ENCODE results near the gene RANGAP1. TPM values are rescaled to one million over a fixed set of nuclear protein-coding genes. Genes with fewer than 3 reads are reported as not detected.
"Not testable (repeated sequence)": the region's sequence is repeated elsewhere in the genome, so short reads cannot be mapped to it uniquely, and the experiment has no call there.

RANGAP1 gene
- polyA plus RNA-seq, 1 donor, result 40.3 TPM

- Histone ChIP-seq H3K27me3 (ENCODE audit: control insufficient read depth, insufficient read depth, low read length) (no peaks in the 10 kb centered on the region), H3K4me1 (ENCODE audit: control insufficient read depth, insufficient read depth, low read length) (no peaks in the 10 kb centered on the region), H3K4me3 (ENCODE audit: low read length) (no peak overlapping the region), H3K27ac (ENCODE audit: low read length) (no peak overlapping the region), H3K36me3 (ENCODE audit: control insufficient read depth, insufficient read depth, low read length) (peaks cover 92% of the 10 kb centered on the region), H3K9me3 (ENCODE audit: control insufficient read depth, low read depth, low read length) (no peaks in the 10 kb centered on the region)
- no peak for DNase-seq
- WGBS (ENCODE audit: insufficient coverage, low lambda C conversion rate), result no CpG with 5 or more reads among the region's 7 CpGs
Observed at GRCh38 chr22:41260871-41261270, 25.1 kb downstream of the RANGAP1 start.

DNA sequence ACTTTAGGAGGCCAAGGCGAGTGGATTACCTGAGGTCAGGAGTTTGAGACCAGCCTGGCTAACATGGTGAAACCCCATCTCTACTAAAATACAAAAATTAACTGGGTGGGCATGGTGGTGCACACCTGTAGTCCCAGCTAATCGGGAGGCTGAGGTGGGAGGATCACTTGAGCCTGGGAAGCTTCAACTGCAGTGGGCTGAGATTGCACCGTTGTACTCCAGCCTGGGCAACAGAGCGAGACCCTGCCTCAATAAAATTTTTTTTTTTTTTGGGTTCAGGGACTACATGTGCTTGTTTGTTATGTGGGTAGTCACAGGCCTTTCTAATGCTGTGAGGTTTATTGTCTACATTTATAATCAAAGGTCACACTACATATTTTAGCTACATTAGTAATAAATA lies 26.2 kb downstream of the RANGAP1 start:
- H3K4me1 ChIP-seq (ENCODE audit: control insufficient read depth, insufficient read depth, low read length); H3K4me3 ChIP-seq (ENCODE audit: low read length); H3K27ac ChIP-seq (ENCODE audit: low read length); H3K9me3 ChIP-seq (ENCODE audit: control insufficient read depth, low read depth, low read length); DNase-seq; H3K27me3 ChIP-seq (ENCODE audit: control insufficient read depth, insufficient read depth, low read length): not testable (repeated sequence)
- H3K36me3 ChIP-seq (ENCODE audit: control insufficient read depth, insufficient read depth, low read length), result peaks cover 92% of the 10 kb centered on the region
- no CpG with 5 or more reads among the region's 4 CpGs for WGBS (ENCODE audit: insufficient coverage, low lambda C conversion rate)

- H3K4me1 ChIP-seq (ENCODE audit: control insufficient read depth, insufficient read depth, low read length), result no peaks in the 10 kb centered on the region
- no peaks in the 10 kb centered on the region for H3K27me3 ChIP-seq (ENCODE audit: control insufficient read depth, insufficient read depth, low read length)
- no peak overlapping the region for H3K4me3 ChIP-seq (ENCODE audit: low read length)
- H3K27ac ChIP-seq (ENCODE audit: low read length), result no peak overlapping the region
- WGBS (ENCODE audit: insufficient coverage, low lambda C conversion rate), result no CpG with 5 or more reads among the region's 11 CpGs
- no peak for DNase-seq
- no peaks in the 10 kb centered on the region for H3K9me3 ChIP-seq (ENCODE audit: control insufficient read depth, low read depth, low read length)
- peaks cover 87% of the 10 kb centered on the region for H3K36me3 ChIP-seq (ENCODE audit: control insufficient read depth, insufficient read depth, low read length)
Observed at GRCh38 chr22:41257696-41258095, 28.3 kb downstream of the RANGAP1 start.

- no CpG with 5 or more reads among the region's 20 CpGs for WGBS (ENCODE audit: insufficient coverage, low lambda C conversion rate)
- Histone ChIP-seq H3K27ac (ENCODE audit: low read length) (no peak overlapping the region), H3K36me3 (ENCODE audit: control insufficient read depth, insufficient read depth, low read length) (peaks cover 85% of the 10 kb centered on the region), H3K27me3 (ENCODE audit: control insufficient read depth, insufficient read depth, low read length) (no peaks in the 10 kb centered on the region), H3K9me3 (ENCODE audit: control insufficient read depth, low read depth, low read length) (no peaks in the 10 kb centered on the region), H3K4me3 (ENCODE audit: low read length) (no peak overlapping the region), H3K4me1 (ENCODE audit: control insufficient read depth, insufficient read depth, low read length) (no peaks in the 10 kb centered on the region)
- no peak for DNase-seq
Observed at GRCh38 chr22:41256254-41257253, 29.4 kb downstream of the RANGAP1 start.

- Histone ChIP-seq H3K4me1 (ENCODE audit: control insufficient read depth, insufficient read depth, low read length) (no peaks in the 10 kb centered on the region), H3K27ac (ENCODE audit: low read length) (no peak overlapping the region), H3K27me3 (ENCODE audit: control insufficient read depth, insufficient read depth, low read length) (no peaks in the 10 kb centered on the region), H3K4me3 (ENCODE audit: low read length) (no peak overlapping the region), H3K36me3 (ENCODE audit: control insufficient read depth, insufficient read depth, low read length) (peaks cover 89% of the 10 kb centered on the region), H3K9me3 (ENCODE audit: control insufficient read depth, low read depth, low read length) (no peaks in the 10 kb centered on the region)
- WGBS (ENCODE audit: insufficient coverage, low lambda C conversion rate), result 83% methylated on average over 3 of the region's 7 CpGs
- no peak for DNase-seq
Observed at GRCh38 chr22:41254230-41254629, 31.8 kb downstream of the RANGAP1 start.

DNA sequence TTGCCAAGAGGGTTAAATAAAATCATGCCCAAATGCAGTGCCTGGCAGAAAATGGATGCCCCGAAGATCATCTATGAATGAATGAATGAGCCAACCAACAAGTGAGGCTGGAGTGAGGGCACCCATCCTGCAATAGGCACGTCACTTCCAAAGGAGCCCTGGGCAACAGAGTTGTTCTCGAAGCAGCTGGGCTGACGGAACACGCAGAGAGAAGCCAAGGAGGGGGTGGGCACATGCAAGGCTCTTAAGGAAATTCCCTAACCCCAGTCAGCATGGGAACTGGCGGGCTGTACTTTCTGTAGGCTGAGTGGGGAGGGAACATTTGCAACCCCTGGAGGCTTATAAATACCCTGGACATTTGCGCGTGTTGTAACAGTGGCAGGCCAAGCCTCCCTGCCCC lies 33.6 kb downstream of the RANGAP1 start:
- no CpG with 5 or more reads among the region's 8 CpGs for WGBS (ENCODE audit: insufficient coverage, low lambda C conversion rate)
- peaks cover 89% of the 10 kb centered on the region for H3K36me3 ChIP-seq (ENCODE audit: control insufficient read depth, insufficient read depth, low read length)

GRCh38 chr22:41250127-41250526 lies 35.9 kb downstream of the RANGAP1 start:
- H3K4me3 ChIP-seq (ENCODE audit: low read length), result no peak overlapping the region
- no peaks in the 10 kb centered on the region for H3K27me3 ChIP-seq (ENCODE audit: control insufficient read depth, insufficient read depth, low read length)
- H3K4me1 ChIP-seq (ENCODE audit: control insufficient read depth, insufficient read depth, low read length), result no peaks in the 10 kb centered on the region
- no peaks in the 10 kb centered on the region for H3K9me3 ChIP-seq (ENCODE audit: control insufficient read depth, low read depth, low read length)
- DNase-seq, result no peak
- H3K36me3 ChIP-seq (ENCODE audit: control insufficient read depth, insufficient read depth, low read length), result peaks cover 88% of the 10 kb centered on the region
- WGBS (ENCODE audit: insufficient coverage, low lambda C conversion rate), result no CpG with 5 or more reads among the region's 12 CpGs
- H3K27ac ChIP-seq (ENCODE audit: low read length), result no peak overlapping the region

More for the DNA sequence above, 33.6 kb downstream of the RANGAP1 start:
- no peaks in the 10 kb centered on the region for H3K27me3 ChIP-seq (ENCODE audit: control insufficient read depth, insufficient read depth, low read length)
- H3K9me3 ChIP-seq (ENCODE audit: control insufficient read depth, low read depth, low read length), result no peaks in the 10 kb centered on the region
- H3K4me3 ChIP-seq (ENCODE audit: low read length), result no peak overlapping the region
- H3K27ac ChIP-seq (ENCODE audit: low read length), result no peak overlapping the region
- DNase-seq, result no peak
- no peaks in the 10 kb centered on the region for H3K4me1 ChIP-seq (ENCODE audit: control insufficient read depth, insufficient read depth, low read length)

DNA sequence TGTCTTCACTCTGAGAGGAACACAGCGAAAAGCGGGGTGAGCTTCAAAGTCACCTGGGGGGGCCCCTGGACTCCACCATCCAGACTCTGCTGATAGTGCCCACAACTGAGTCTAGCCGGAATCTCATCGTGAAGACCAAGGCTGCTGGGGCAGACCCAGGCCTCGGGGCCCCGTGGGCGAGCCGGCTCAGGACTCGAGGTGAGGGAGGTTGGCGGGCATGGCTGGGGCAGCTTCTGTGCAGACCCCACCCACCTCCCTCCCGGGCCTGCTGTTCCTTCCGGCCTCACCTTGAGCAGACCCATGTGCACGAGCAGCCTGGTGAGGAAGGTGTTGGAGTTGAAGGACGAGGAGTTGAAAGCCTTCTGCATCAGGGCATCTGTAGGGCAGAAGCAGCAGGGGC lies 36.5 kb downstream of the RANGAP1 start:
- Histone ChIP-seq H3K9me3 (ENCODE audit: control insufficient read depth, low read depth, low read length) (no peaks in the 10 kb centered on the region), H3K27me3 (ENCODE audit: control insufficient read depth, insufficient read depth, low read length) (no peaks in the 10 kb centered on the region), H3K4me3 (ENCODE audit: low read length) (no peak overlapping the region), H3K27ac (ENCODE audit: low read length) (no peak overlapping the region), H3K36me3 (ENCODE audit: control insufficient read depth, insufficient read depth, low read length) (peaks cover 84% of the 10 kb centered on the region), H3K4me1 (ENCODE audit: control insufficient read depth, insufficient read depth, low read length) (no peaks in the 10 kb centered on the region)
- DNase-seq, result no peak
- no CpG with 5 or more reads among the region's 14 CpGs for WGBS (ENCODE audit: insufficient coverage, low lambda C conversion rate)

- Histone ChIP-seq H3K9me3 (ENCODE audit: control insufficient read depth, low read depth, low read length) (no peaks in the 10 kb centered on the region), H3K27me3 (ENCODE audit: control insufficient read depth, insufficient read depth, low read length) (no peaks in the 10 kb centered on the region), H3K4me1 (ENCODE audit: control insufficient read depth, insufficient read depth, low read length) (no peaks in the 10 kb centered on the region), H3K36me3 (ENCODE audit: control insufficient read depth, insufficient read depth, low read length) (peaks cover 79% of the 10 kb centered on the region), H3K27ac (ENCODE audit: low read length) (no peak overlapping the region), H3K4me3 (ENCODE audit: low read length) (no peak overlapping the region)
- no CpG with 5 or more reads among the region's 10 CpGs for WGBS (ENCODE audit: insufficient coverage, low lambda C conversion rate)
- DNase-seq, result no peak
Observed at GRCh38 chr22:41248758-41249157, 37.2 kb downstream of the RANGAP1 start.

GRCh38 chr22:41248314-41248713 lies 37.7 kb downstream of the RANGAP1 start:
- Histone ChIP-seq H3K4me1 (ENCODE audit: control insufficient read depth, insufficient read depth, low read length) (no peaks in the 10 kb centered on the region), H3K27me3 (ENCODE audit: control insufficient read depth, insufficient read depth, low read length) (no peaks in the 10 kb centered on the region), H3K36me3 (ENCODE audit: control insufficient read depth, insufficient read depth, low read length) (peaks cover 77% of the 10 kb centered on the region), H3K4me3 (ENCODE audit: low read length) (no peak overlapping the region), H3K27ac (ENCODE audit: low read length) (no peak overlapping the region), H3K9me3 (ENCODE audit: control insufficient read depth, low read depth, low read length) (no peaks in the 10 kb centered on the region)
- no CpG with 5 or more reads among the region's 15 CpGs for WGBS (ENCODE audit: insufficient coverage, low lambda C conversion rate)
- no peak for DNase-seq

- no peak overlapping the region for H3K27ac ChIP-seq (ENCODE audit: low read length)
- no peaks in the 10 kb centered on the region for H3K9me3 ChIP-seq (ENCODE audit: control insufficient read depth, low read depth, low read length)
- no peaks in the 10 kb centered on the region for H3K4me1 ChIP-seq (ENCODE audit: control insufficient read depth, insufficient read depth, low read length)
- DNase-seq, result no peak
- no peaks in the 10 kb centered on the region for H3K27me3 ChIP-seq (ENCODE audit: control insufficient read depth, insufficient read depth, low read length)
- no peak overlapping the region for H3K4me3 ChIP-seq (ENCODE audit: low read length)
- H3K36me3 ChIP-seq (ENCODE audit: control insufficient read depth, insufficient read depth, low read length), result peaks cover 71% of the 10 kb centered on the region
- WGBS (ENCODE audit: insufficient coverage, low lambda C conversion rate), result no CpG with 5 or more reads among the region's 7 CpGs
Observed at GRCh38 chr22:41247703-41248102, 38.3 kb downstream of the RANGAP1 start.
